Thyroid gland (tissue), 4 donors: ENCODE measurements around the gene TECPR2.

ENCODE experiments used
- POLR2A ChIP-seq, 2 donors: fragments of 450-650 bp; IDR thresholded peaks; one replicate each; pipeline ENCODE4 v1.6.1; 2017; ENCODE audit warnings: antibody characterized with exemption in 2 of 2, mild to moderate bottlenecking in 2 of 2, moderate library complexity in 1 of 2
- TF ChIP-seq, protein P1 (sequence below), 6 experiments: fragments of 200-600 bp in 3 of 6; fragments of 450-650 bp in 3 of 6; sonication (generic) in 3 of 6; IDR thresholded peaks; one replicate each; pipeline ENCODE4 v1.5.1; 2016 to 2019; ENCODE audit warnings: antibody characterized with exemption in 6 of 6, mild to moderate bottlenecking in 2 of 6, inconsistent platforms in 1 of 6, moderate library complexity in 1 of 6

DNA sequence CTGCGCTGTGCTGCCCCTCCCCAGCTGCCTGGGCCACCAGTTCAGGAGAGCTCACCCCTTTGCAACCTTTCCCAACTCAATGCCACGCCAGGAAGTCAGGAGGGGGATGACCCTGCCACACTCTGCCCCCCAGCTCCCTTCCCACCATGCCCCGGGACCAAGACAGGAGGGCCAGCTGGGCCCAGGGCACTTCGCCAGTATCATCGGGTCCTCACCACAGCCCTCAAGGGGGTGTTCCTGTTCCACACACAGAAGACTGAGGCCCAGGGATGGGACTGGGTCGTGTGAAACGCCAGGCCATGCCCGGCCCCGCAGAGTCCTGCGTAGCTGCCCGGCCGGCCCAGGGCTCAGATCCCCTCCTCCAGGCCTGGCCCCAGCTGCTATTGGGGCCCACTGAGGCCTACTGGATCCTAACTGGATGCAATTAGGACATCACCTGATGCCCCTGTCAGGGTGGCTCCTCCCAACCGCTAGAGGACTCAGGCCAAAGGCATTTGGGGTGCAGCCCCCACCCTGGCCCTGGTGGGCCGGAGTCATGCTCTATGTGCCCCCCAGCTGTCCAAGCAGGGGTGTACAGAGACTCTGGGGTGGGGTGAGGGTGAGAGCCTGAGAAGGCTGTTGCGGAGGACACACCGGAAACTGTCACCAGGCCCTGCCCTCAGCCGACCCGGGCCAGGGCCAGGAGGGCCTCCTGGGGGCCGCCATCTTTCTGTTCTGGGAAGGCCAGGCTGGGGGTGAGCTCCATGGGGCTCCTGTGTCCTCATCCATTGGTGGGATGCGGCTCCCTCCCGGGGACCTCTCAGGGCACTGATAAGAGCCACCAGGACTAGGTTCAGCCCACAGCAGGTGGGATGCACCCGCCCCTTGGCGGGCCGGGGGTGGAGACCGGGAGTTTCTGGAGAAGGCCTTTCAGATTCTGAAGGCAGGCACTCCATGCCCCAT lies 176.1 kb downstream of the TECPR2 start:
- TF ChIP-seq, protein P1, sequence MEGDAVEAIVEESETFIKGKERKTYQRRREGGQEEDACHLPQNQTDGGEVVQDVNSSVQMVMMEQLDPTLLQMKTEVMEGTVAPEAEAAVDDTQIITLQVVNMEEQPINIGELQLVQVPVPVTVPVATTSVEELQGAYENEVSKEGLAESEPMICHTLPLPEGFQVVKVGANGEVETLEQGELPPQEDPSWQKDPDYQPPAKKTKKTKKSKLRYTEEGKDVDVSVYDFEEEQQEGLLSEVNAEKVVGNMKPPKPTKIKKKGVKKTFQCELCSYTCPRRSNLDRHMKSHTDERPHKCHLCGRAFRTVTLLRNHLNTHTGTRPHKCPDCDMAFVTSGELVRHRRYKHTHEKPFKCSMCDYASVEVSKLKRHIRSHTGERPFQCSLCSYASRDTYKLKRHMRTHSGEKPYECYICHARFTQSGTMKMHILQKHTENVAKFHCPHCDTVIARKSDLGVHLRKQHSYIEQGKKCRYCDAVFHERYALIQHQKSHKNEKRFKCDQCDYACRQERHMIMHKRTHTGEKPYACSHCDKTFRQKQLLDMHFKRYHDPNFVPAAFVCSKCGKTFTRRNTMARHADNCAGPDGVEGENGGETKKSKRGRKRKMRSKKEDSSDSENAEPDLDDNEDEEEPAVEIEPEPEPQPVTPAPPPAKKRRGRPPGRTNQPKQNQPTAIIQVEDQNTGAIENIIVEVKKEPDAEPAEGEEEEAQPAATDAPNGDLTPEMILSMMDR (IDR thresholded peaks at IDR 0.05): no peak
- TF ChIP-seq POLR2A (IDR thresholded peaks at IDR 0.05): no peak
